Mesendoderm (in vitro differentiated cells): ENCODE data around the gene EXOSC9.

Experiments used
- DNase-seq: peaks from one replicate; pipeline ENCODE4 v3.0.0; 2013
- H2AK5ac ChIP-seq: 2 replicates; pipeline ENCODE4 v1.6.1; 2013; ENCODE audit warnings: low read length, inconsistent platforms
- H2BK120ac ChIP-seq: 2 replicates; pipeline ENCODE4 v1.6.1; 2013; ENCODE audit warnings: low read depth, mild to moderate bottlenecking, low read length, moderate library complexity, mixed read lengths
- H2BK15ac ChIP-seq: replicated peaks from 2 replicates; pipeline ENCODE4 v1.6.1; 2013; ENCODE audit warnings: low read depth, mild to moderate bottlenecking, moderate library complexity
- H2BK5ac ChIP-seq: 2 replicates; pipeline ENCODE4 v1.6.1; 2013; ENCODE audit warnings: low read length, inconsistent platforms
- H3K18ac ChIP-seq: 2 replicates; pipeline ENCODE4 v1.6.1; 2013; ENCODE audit warnings: mild to moderate bottlenecking, low read length, mixed read lengths
- H3K23ac ChIP-seq: one replicate; pipeline ENCODE4 v1.6.1; 2013; ENCODE audit warnings: low read length
- H3K27ac ChIP-seq: 2 replicates; pipeline ENCODE4 v1.5.1; 2013; ENCODE audit warnings: low read depth, mild to moderate bottlenecking, inconsistent platforms, low read length, moderate library complexity
- H3K27me3 ChIP-seq: 2 replicates; pipeline ENCODE4 v1.6.1; 2013; ENCODE audit warnings: low read length, control low read depth, mild to moderate bottlenecking, inconsistent platforms; ENCODE audit not compliant: insufficient read depth, poor library complexity
- H3K36me3 ChIP-seq: 2 replicates; pipeline ENCODE4 v1.6.1; 2013; ENCODE audit warnings: low read length, inconsistent platforms; ENCODE audit not compliant: control insufficient read depth, insufficient read depth
- H3K4ac ChIP-seq: one replicate; pipeline ENCODE4 v1.6.1; 2013; ENCODE audit warnings: low read depth, mild to moderate bottlenecking, low read length, moderate library complexity
- H3K4me1 ChIP-seq: 2 replicates; pipeline ENCODE4 v1.6.1; 2013; ENCODE audit warnings: low read depth, low read length, inconsistent platforms; ENCODE audit not compliant: control insufficient read depth
- H3K4me2 ChIP-seq: 2 replicates; pipeline ENCODE4 v1.6.1; 2013; ENCODE audit warnings: low read length
- H3K4me3 ChIP-seq: 2 replicates; pipeline ENCODE4 v1.5.1; 2013; ENCODE audit warnings: mild to moderate bottlenecking, low read length
- H3K56ac ChIP-seq: one replicate; pipeline ENCODE4 v1.6.1; 2013; ENCODE audit warnings: low read length
- H3K79me1 ChIP-seq: 2 replicates; pipeline ENCODE4 v1.6.1; 2013; ENCODE audit warnings: low read length, inconsistent platforms
- H3K79me2 ChIP-seq: 2 replicates; pipeline ENCODE4 v1.6.1; 2013; ENCODE audit warnings: mild to moderate bottlenecking, low read length; ENCODE audit not compliant: control insufficient read depth, insufficient read depth
- H3K9ac ChIP-seq: 2 replicates; pipeline ENCODE4 v1.6.1; 2013; ENCODE audit warnings: low read length, inconsistent platforms
- H4K5ac ChIP-seq: one replicate; pipeline ENCODE4 v1.6.1; 2013; ENCODE audit warnings: low read length
- H4K8ac ChIP-seq: one replicate; pipeline ENCODE4 v1.6.1; 2013; ENCODE audit warnings: low read depth, mild to moderate bottlenecking, control low read depth, low read length, moderate library complexity
- WGBS: extraction: QIAGEN DNeasy Blood & Tissue Kit; methylation state at CpG from one replicate; pipeline ENCODE4 v1.1.7; 2013; ENCODE audit warnings: low lambda C conversion rate, missing lambda C conversion rate; ENCODE audit not compliant: insufficient coverage; ENCODE audit errors: extremely low coverage; 5-methylcytosine and 5-hydroxymethylcytosine counted together

EXOSC9 gene

DNA sequence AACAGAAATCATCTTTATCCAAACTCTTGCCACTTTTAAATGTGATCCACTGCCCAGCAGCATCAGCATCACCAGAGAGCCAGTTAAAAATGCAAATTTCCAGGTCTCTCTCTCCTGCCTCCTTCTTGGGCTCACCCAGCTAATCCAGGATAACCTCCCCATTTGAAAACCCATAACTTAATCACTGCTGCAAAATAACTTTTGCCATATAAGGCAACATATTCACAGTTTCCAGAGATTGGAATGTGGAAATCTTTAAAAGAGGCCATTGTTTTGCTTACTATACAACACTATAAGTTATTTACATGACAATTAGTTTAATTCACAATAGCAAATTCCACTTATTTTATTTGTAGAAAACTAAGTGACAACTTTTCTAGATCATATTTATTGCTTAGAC, 4.8 kb upstream of the EXOSC9 start:
- Histone ChIP-seq H3K56ac (no peak overlapping the region), H3K79me1 (no peaks in the 10 kb centered on the region), H2AK5ac (no peak overlapping the region), H3K36me3 (no peaks in the 10 kb centered on the region), H3K27ac (no peak overlapping the region), H3K9ac (no peak overlapping the region), H3K4me3 (no peak overlapping the region), H2BK15ac (no peak overlapping the region), H3K4ac (no peak overlapping the region), H3K18ac (no peak overlapping the region), H4K5ac (no peak overlapping the region), H2BK5ac (no peak overlapping the region), H3K79me2 (peaks cover under 1% of the 10 kb centered on the region), H3K27me3 (no peaks in the 10 kb centered on the region), H4K8ac (no peak overlapping the region), H3K23ac (no peak overlapping the region), H3K4me2 (no peak overlapping the region), H2BK120ac (no peak overlapping the region), H3K4me1 (no peaks in the 10 kb centered on the region)
- DNase-seq = no peak

DNA sequence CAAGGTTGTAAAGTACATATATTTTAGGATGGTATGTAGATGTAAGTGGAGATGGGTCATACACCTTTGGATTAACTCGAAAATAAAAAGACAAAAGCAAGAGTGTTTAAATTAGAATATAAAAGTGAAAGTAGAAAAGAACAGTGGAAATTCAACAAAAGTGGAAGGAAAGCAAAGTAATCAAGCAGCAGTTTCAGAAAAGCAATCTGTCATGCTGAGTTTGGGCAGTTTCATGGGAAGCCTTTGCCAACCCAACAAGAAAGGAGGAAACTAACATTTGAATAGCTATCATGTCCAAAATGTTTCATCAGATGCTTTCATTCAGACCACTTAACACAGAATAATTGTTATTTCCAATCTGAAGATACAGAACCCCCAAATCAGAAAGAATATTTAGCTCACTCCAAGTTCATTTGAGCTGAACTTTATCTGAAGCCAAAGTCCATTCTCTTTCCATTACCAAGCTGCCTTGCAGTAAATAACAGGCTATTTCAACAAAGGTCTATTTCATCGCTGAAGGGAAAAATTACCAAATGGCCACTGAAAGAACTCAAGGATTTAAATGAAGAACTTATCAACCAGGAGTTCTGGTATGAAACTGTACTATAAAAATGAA, 1.8 kb upstream of the EXOSC9 start:
- H2BK120ac ChIP-seq = no peak overlapping the region
- H3K4me3 ChIP-seq = no peak overlapping the region
- no peak for DNase-seq
- H3K56ac ChIP-seq = no peak overlapping the region
- H3K4ac ChIP-seq = no peak overlapping the region
- H3K36me3 ChIP-seq = no peaks in the 10 kb centered on the region
- H2BK5ac ChIP-seq = no peak overlapping the region
- H3K9ac ChIP-seq = no peak overlapping the region
- H3K79me2 ChIP-seq = peaks cover 13% of the 10 kb centered on the region
- no peaks in the 10 kb centered on the region for H3K4me1 ChIP-seq
- H3K23ac ChIP-seq = no peak overlapping the region
- WGBS = 100% methylated on average over 1 of the region's 2 CpGs
- H3K79me1 ChIP-seq = no peaks in the 10 kb centered on the region
- no peak overlapping the region for H3K27ac ChIP-seq
- no peak overlapping the region for H3K18ac ChIP-seq
- H2BK15ac ChIP-seq = no peak overlapping the region
- no peak overlapping the region for H3K4me2 ChIP-seq
- H3K27me3 ChIP-seq = no peaks in the 10 kb centered on the region
- no peak overlapping the region for H2AK5ac ChIP-seq
- no peak overlapping the region for H4K5ac ChIP-seq
- H4K8ac ChIP-seq = no peak overlapping the region

DNA sequence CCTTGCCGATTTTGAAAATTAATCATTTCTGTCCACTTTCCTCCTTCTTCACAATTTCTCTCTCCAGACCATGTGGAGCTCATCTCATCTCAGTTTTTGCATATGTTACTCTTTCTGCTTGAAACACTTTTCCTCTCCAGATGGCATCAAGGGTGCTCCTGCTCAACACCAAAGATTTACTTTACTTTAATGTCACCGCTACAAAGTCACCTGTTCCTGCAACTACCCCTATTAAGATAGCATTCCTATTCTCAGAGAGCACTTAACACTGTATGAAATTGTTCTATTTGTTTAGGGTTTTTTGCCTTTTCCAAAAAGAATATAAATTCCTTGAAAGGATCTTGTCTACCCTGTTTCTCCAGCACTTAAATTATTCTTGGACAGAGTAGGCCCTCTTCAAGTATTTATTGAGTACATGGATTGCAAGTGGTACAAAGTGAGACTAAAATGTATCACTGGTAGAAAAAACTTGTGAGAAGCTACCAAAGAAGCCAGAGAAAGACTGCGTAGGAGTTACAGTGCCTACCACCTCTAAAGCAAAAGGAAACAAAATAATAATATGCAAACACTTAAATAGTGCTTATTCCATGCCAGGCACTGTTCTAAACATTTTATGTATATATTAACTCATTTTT, 1.1 kb upstream of the EXOSC9 start:
- no peak overlapping the region for H3K4me2 ChIP-seq
- no peak overlapping the region for H4K5ac ChIP-seq
- no peak overlapping the region for H3K4me3 ChIP-seq
- H3K18ac ChIP-seq = no peak overlapping the region
- H2BK15ac ChIP-seq = no peak overlapping the region
- WGBS = no CpG with 5 or more reads among the region's 3 CpGs
- H3K79me2 ChIP-seq = peaks cover 13% of the 10 kb centered on the region
- no peak overlapping the region for H2AK5ac ChIP-seq
- no peaks in the 10 kb centered on the region for H3K4me1 ChIP-seq
- no peaks in the 10 kb centered on the region for H3K79me1 ChIP-seq
- H3K27ac ChIP-seq = no peak overlapping the region
- H3K56ac ChIP-seq = no peak overlapping the region
- H3K27me3 ChIP-seq = no peaks in the 10 kb centered on the region
- H3K36me3 ChIP-seq = peaks cover 2% of the 10 kb centered on the region
- no peak overlapping the region for H2BK120ac ChIP-seq
- H2BK5ac ChIP-seq = no peak overlapping the region
- no peak overlapping the region for H3K4ac ChIP-seq
- H4K8ac ChIP-seq = no peak overlapping the region
- no peak for DNase-seq
- no peak overlapping the region for H3K23ac ChIP-seq
- H3K9ac ChIP-seq = no peak overlapping the region

DNA sequence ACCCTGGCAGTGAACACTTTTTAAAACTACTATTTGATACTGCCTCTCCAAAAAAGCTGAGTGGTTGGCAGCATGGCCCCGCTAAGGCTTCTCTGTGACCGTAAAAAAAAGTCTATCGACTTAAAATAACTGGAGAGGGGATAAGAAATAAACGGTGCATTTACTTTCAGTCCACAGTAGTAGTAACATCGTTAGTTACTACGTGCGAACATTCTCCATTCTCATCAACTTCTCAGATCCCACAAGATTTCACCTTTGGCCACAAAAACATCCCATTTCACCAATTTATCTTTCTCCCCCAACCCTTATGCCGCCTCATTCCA, 524 bp upstream of the EXOSC9 start:
- peak overlapping the region; percentile 84 for H3K9ac ChIP-seq
- peak overlapping the region; percentile 98 for H4K8ac ChIP-seq
- H2BK15ac ChIP-seq = no peak overlapping the region
- peak overlapping the region; percentile 92 for H3K4me2 ChIP-seq
- peak overlapping the region; percentile 94 for H4K5ac ChIP-seq
- H3K79me1 ChIP-seq = no peaks in the 10 kb centered on the region
- peak overlapping the region; percentile 81 for H3K18ac ChIP-seq
- H3K23ac ChIP-seq = peak overlapping the region; percentile 76
- peak overlapping the region; percentile 81 for H3K4ac ChIP-seq
- peak overlapping the region; percentile 44 for H2BK5ac ChIP-seq
- H3K27me3 ChIP-seq = no peaks in the 10 kb centered on the region
- no peak overlapping the region for H2AK5ac ChIP-seq
- WGBS = no CpG with 5 or more reads among the region's 8 CpGs
- peaks cover 13% of the 10 kb centered on the region for H3K79me2 ChIP-seq
- no peaks in the 10 kb centered on the region for H3K4me1 ChIP-seq
- DNase-seq = no peak
- H3K27ac ChIP-seq = peak overlapping the region; percentile 30
- H2BK120ac ChIP-seq = no peak overlapping the region
- peaks cover 2% of the 10 kb centered on the region for H3K36me3 ChIP-seq
- H3K56ac ChIP-seq = peak overlapping the region; percentile 88
- H3K4me3 ChIP-seq = peak overlapping the region; percentile 68

DNA sequence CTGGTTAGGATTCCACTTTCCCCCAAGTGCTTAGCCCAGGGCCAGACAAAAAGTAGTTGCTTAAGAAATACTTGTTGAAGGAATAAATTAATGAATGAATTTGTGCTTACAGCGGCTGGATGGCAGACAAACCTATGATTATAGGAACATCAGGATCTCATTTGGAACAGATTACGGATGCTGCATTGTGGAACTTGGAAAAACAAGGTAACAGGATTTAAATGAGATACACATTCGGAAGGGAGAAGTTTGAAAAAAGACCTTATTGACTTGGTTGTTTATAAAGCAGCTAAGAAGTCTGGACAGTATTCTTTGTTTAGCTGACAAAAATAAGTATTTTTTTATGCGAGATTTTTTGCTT, 572 bp downstream of the EXOSC9 start:
- Histone ChIP-seq H4K5ac (no peak overlapping the region), H3K79me1 (no peaks in the 10 kb centered on the region), H2BK5ac (no peak overlapping the region), H4K8ac (no peak overlapping the region), H3K4me2 (peak overlapping the region; percentile 35), H3K27ac (no peak overlapping the region), H3K9ac (peak overlapping the region; percentile 98), H3K27me3 (no peaks in the 10 kb centered on the region), H3K36me3 (peaks cover 2% of the 10 kb centered on the region), H3K56ac (peak overlapping the region; percentile 99), H2AK5ac (no peak overlapping the region), H3K4me3 (peak overlapping the region; percentile 98), H3K4ac (no peak overlapping the region), H3K23ac (no peak overlapping the region), H3K79me2 (peaks cover 13% of the 10 kb centered on the region), H2BK15ac (no peak overlapping the region), H3K4me1 (no peaks in the 10 kb centered on the region), H2BK120ac (no peak overlapping the region), H3K18ac (no peak overlapping the region)
- no CpG with 5 or more reads among the region's 4 CpGs for WGBS
- no peak for DNase-seq

DNA sequence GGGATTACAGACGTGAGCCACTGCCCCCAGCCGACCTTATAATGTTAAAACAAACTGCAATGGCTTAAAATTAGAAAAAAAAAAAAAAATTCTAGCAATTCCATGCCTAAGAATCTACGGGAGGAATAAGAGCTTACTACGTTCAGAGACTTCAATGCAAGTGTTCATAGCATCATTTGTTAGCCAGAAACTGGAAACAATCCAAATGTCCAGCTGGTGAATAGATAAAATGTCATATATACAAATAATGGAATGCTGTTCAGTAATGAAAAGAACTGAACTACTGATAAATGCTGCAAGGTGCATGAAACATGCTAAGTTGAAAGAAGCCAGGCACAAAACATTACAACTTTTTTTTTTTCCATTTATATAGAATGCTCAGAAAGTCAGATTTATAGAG, 5.3 kb downstream of the EXOSC9 start:
- Histone ChIP-seq H3K18ac (no peak overlapping the region), H3K56ac (no peak overlapping the region), H3K36me3 (peaks cover 2% of the 10 kb centered on the region), H3K79me1 (no peaks in the 10 kb centered on the region), H2BK5ac (no peak overlapping the region), H4K5ac (no peak overlapping the region), H4K8ac (no peak overlapping the region), H3K27me3 (no peaks in the 10 kb centered on the region), H3K23ac (no peak overlapping the region), H3K27ac (no peak overlapping the region), H2AK5ac (no peak overlapping the region), H3K4me3 (no peak overlapping the region), H3K4me1 (no peaks in the 10 kb centered on the region), H3K4me2 (no peak overlapping the region), H2BK15ac (no peak overlapping the region), H2BK120ac (no peak overlapping the region), H3K4ac (no peak overlapping the region), H3K9ac (no peak overlapping the region), H3K79me2 (peaks cover 11% of the 10 kb centered on the region)
- no peak for DNase-seq
- WGBS = no CpG with 5 or more reads among the region's 4 CpGs
